Smooth muscle cell (in vitro differentiated cells): Measurements from ENCODE around the gene UBL5. TPM values are rescaled to one million over a fixed set of nuclear protein-coding genes. Genes with fewer than 3 reads are reported as not detected.
A peak's percentile ranks its signal among the peaks of the same experiment; 100 is the strongest.

Source experiments
- DNase-seq: peaks from one replicate; lab custom pipeline; 2025; ENCODE audit not compliant: unreplicated experiment; lab: John Stamatoyannopoulos, UW
- H2AFZ ChIP-seq: fragments of 200-600 bp; sonication (generic); 2 replicates; pipeline ENCODE4 v1.6.0; 2016; ENCODE audit warnings: antibody characterized with exemption, low read depth, mild to moderate bottlenecking
- H3F3A ChIP-seq: fragments of 200-600 bp; sonication (generic); 2 replicates; pipeline ENCODE4 v1.6.0; 2017; ENCODE audit warnings: antibody characterized with exemption, low read depth
- H3K27ac ChIP-seq: fragments of 200-600 bp; sonication (generic); 2 replicates; pipeline ENCODE4 v1.5.1; 2016; ENCODE audit warnings: low read depth, mild to moderate bottlenecking
- H3K27me3 ChIP-seq: fragments of 200-600 bp; sonication (generic); 2 replicates; pipeline ENCODE4 v1.6.1; 2016; ENCODE audit warnings: low read depth, mild to moderate bottlenecking
- H3K36me3 ChIP-seq: fragments of 200-600 bp; sonication (generic); 2 replicates; pipeline ENCODE4 v1.5.1; 2016; ENCODE audit warnings: low read depth
- H3K4me1 ChIP-seq: fragments of 200-600 bp; sonication (generic); 2 replicates; pipeline ENCODE4 v1.5.1; 2016; ENCODE audit warnings: low read depth
- H3K4me2 ChIP-seq: fragments of 200-600 bp; sonication (generic); 2 replicates; pipeline ENCODE4 v1.6.0; 2016; ENCODE audit warnings: mild to moderate bottlenecking
- H3K4me3 ChIP-seq: fragments of 200-600 bp; sonication (generic); 2 replicates; pipeline ENCODE4 v1.5.1; 2016; ENCODE audit warnings: mild to moderate bottlenecking
- H3K79me2 ChIP-seq: fragments of 200-600 bp; sonication (generic); 2 replicates; pipeline ENCODE4 v1.6.0; 2016; ENCODE audit warnings: low read depth, mild to moderate bottlenecking
- H3K9ac ChIP-seq: fragments of 200-600 bp; sonication (generic); 2 replicates; pipeline ENCODE4 v1.6.0; 2016; ENCODE audit warnings: low read depth
- H3K9me3 ChIP-seq: fragments of 200-600 bp; sonication (generic); replicated peaks from 2 replicates; pipeline ENCODE4 v1.5.1; 2016; ENCODE audit warnings: low read depth
- H4K20me1 ChIP-seq: fragments of 200-600 bp; sonication (generic); 2 replicates; pipeline ENCODE4 v1.6.0; 2016; ENCODE audit warnings: low read depth
- CTCF ChIP-seq: fragments of 200-600 bp; sonication (generic); IDR thresholded peaks from 2 replicates; pipeline ENCODE4 v1.5.1; 2017; ENCODE audit warnings: borderline replicate concordance, mild to moderate bottlenecking, antibody characterized with exemption; ENCODE audit not compliant: insufficient read depth, poor library complexity, severe bottlenecking
- WGBS: methylation state at CpG from one replicate; pipeline ENCODE4 v1.1.7; 2016; ENCODE audit warnings: low lambda C conversion rate; 5-methylcytosine and 5-hydroxymethylcytosine counted together
- polyA plus RNA-seq: library from polyadenylated mRNA; unstranded; fragments of >200 nt; fragmentation: Nextera tagmentation; extraction: Ambion mirVana; gene quantifications from 2 replicates; pipeline ENCODE4 v1.2.1, GENCODE V29; 2016
- total RNA-seq: library from RNA; depleted of rRNA; stranded (reverse); fragments of >200 nt; gene quantifications from 2 replicates; pipeline ENCODE4 v1.2.3, GENCODE V29; 2014

The UBL5 gene
- total and polyA plus RNA-seq, 2 experiments from 2014 or later, result 574 to 848 TPM

DNA sequence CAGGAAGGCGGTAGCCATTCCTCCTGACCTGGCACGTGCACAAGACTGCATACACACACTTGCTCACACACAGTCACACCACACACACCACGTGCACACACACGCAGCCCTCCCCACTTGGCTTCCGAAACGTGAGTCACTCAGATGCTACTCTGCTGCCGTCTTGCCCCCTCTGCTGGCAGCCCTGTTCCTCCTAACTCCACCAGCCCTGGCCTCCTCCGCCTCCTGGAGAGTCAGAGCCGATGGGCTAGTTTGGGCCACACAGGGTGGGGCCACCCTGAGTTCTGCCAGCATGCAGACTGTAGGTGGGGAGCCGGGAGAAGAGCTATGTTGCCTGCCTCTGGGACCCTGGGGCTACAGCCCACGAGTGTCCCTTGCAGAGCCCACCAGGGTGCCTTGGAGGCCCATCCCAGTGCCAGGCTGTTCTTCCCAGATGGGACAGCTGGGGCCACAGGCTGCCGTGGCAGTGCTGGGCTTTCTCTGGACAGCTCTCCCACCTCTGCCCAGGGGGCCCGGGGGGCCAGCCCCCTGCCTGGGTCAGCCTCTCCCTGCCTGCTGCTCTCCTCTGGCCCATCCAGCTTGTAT is 19.5 kb downstream of the UBL5 start:
- no peaks in the 10 kb centered on the region for H3K79me2 ChIP-seq
- no peak overlapping the region for H3K4me2 ChIP-seq
- H3K36me3 ChIP-seq, result no peaks in the 10 kb centered on the region
- peaks cover 7% of the 10 kb centered on the region for H3F3A ChIP-seq
- H3K4me3 ChIP-seq, result no peak overlapping the region
- 53% methylated on average over 13 of the region's 13 CpGs for WGBS
- H3K4me1 ChIP-seq, result peaks cover 5% of the 10 kb centered on the region
- no peaks in the 10 kb centered on the region for H3K27me3 ChIP-seq
- no peaks in the 10 kb centered on the region for H3K9me3 ChIP-seq
- H3K9ac ChIP-seq, result no peak overlapping the region
- peak; percentile 13 for DNase-seq
- H4K20me1 ChIP-seq, result peaks cover 7% of the 10 kb centered on the region
- peak; percentile 67 for TF ChIP-seq CTCF
- no peak overlapping the region for H2AFZ ChIP-seq
- no peak overlapping the region for H3K27ac ChIP-seq

GRCh38 chr19:9848060-9848459 is 20.3 kb downstream of the UBL5 start:
- H2AFZ ChIP-seq, result no peak overlapping the region
- H3K27me3 ChIP-seq, result no peaks in the 10 kb centered on the region
- H3K79me2 ChIP-seq, result no peaks in the 10 kb centered on the region
- no peak for DNase-seq
- no peaks in the 10 kb centered on the region for H3K36me3 ChIP-seq
- peaks cover 7% of the 10 kb centered on the region for H4K20me1 ChIP-seq
- peak; percentile 38 for TF ChIP-seq CTCF
- no peak overlapping the region for H3K4me2 ChIP-seq
- H3K9ac ChIP-seq, result no peak overlapping the region
- peaks cover 9% of the 10 kb centered on the region for H3K4me1 ChIP-seq
- H3K27ac ChIP-seq, result no peak overlapping the region
- H3F3A ChIP-seq, result peaks cover 8% of the 10 kb centered on the region
- H3K9me3 ChIP-seq, result no peaks in the 10 kb centered on the region
- no peak overlapping the region for H3K4me3 ChIP-seq
- 64% methylated on average over 4 of the region's 4 CpGs for WGBS

- no peak overlapping the region for H3K4me2 ChIP-seq
- no peak overlapping the region for H3K4me3 ChIP-seq
- H3K9ac ChIP-seq, result no peak overlapping the region
- H3F3A ChIP-seq, result peaks cover 8% of the 10 kb centered on the region
- WGBS, result 96% methylated on average over 14 of the region's 23 CpGs
- H3K27me3 ChIP-seq, result no peaks in the 10 kb centered on the region
- H3K9me3 ChIP-seq, result no peaks in the 10 kb centered on the region
- H2AFZ ChIP-seq, result no peak overlapping the region
- H3K4me1 ChIP-seq, result peaks cover 9% of the 10 kb centered on the region
- H3K27ac ChIP-seq, result no peak overlapping the region
- H3K36me3 ChIP-seq, result no peaks in the 10 kb centered on the region
- H3K79me2 ChIP-seq, result no peaks in the 10 kb centered on the region
- DNase-seq, result no peak
- H4K20me1 ChIP-seq, result peaks cover 7% of the 10 kb centered on the region
- no peak for TF ChIP-seq CTCF
Observed at GRCh38 chr19:9848762-9849161, 21.0 kb downstream of the UBL5 start.

DNA sequence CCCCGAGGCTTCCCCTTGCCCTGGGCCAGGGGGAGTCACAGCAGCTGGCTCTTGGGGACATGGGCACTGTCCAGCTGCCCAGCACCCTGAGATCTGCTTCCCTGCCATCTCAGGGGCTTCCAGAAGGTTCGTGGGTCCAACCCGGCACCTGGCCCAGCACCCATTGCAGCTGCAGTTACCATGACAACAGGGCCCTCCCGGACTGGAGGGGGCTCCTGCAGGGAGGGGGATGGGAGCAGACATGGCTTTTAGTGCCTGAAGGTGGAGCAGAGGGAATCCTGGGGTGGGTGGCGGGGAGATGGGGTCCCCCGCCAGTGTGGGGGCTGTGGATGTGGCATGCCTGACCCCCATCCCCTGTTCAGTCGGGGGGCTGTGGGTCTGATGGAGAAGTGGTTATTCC is 22.1 kb downstream of the UBL5 start:
- H3K36me3 ChIP-seq, result no peaks in the 10 kb centered on the region
- H3K4me2 ChIP-seq, result no peak overlapping the region
- no peak overlapping the region for H3K4me3 ChIP-seq
- H3K9me3 ChIP-seq, result no peaks in the 10 kb centered on the region
- no peaks in the 10 kb centered on the region for H3K27me3 ChIP-seq
- H3K9ac ChIP-seq, result no peak overlapping the region
- TF ChIP-seq CTCF, result no peak
- no peaks in the 10 kb centered on the region for H3K79me2 ChIP-seq
- 93% methylated on average over 5 of the region's 7 CpGs for WGBS
- peak overlapping the region; percentile 98 for H3K27ac ChIP-seq
- H3F3A ChIP-seq, result peaks cover 8% of the 10 kb centered on the region
- peaks cover 9% of the 10 kb centered on the region for H3K4me1 ChIP-seq
- peaks cover 7% of the 10 kb centered on the region for H4K20me1 ChIP-seq
- no peak for DNase-seq
- H2AFZ ChIP-seq, result no peak overlapping the region
